ENCODE data around the gene CIT.

DNA sequence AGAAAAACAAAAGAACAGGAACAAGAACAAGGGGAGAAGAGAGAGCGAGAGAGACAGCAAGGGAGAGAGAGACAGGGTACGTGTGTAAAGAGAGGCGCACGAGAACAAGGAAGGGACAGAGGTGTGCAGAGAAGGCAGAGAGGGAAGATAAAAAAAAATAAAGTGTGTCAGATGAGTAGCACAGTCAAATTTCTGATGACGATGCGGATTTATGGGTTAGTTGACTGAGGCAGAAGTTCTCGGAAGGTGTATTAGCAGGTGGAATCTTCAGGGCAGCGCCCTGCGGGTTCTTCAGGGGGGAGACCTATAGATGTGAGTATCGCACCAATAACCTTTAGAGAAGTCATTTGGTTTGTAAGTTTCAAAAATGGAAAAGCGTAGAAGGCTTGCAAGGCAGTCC lies 164.4 kb downstream of the CIT start:
- TF ChIP-seq, protein P1, sequence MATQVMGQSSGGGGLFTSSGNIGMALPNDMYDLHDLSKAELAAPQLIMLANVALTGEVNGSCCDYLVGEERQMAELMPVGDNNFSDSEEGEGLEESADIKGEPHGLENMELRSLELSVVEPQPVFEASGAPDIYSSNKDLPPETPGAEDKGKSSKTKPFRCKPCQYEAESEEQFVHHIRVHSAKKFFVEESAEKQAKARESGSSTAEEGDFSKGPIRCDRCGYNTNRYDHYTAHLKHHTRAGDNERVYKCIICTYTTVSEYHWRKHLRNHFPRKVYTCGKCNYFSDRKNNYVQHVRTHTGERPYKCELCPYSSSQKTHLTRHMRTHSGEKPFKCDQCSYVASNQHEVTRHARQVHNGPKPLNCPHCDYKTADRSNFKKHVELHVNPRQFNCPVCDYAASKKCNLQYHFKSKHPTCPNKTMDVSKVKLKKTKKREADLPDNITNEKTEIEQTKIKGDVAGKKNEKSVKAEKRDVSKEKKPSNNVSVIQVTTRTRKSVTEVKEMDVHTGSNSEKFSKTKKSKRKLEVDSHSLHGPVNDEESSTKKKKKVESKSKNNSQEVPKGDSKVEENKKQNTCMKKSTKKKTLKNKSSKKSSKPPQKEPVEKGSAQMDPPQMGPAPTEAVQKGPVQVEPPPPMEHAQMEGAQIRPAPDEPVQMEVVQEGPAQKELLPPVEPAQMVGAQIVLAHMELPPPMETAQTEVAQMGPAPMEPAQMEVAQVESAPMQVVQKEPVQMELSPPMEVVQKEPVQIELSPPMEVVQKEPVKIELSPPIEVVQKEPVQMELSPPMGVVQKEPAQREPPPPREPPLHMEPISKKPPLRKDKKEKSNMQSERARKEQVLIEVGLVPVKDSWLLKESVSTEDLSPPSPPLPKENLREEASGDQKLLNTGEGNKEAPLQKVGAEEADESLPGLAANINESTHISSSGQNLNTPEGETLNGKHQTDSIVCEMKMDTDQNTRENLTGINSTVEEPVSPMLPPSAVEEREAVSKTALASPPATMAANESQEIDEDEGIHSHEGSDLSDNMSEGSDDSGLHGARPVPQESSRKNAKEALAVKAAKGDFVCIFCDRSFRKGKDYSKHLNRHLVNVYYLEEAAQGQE (IDR thresholded peaks at IDR 0.05; ENCODE audit: insufficient read depth in 1 of 2, low read depth in 2 of 2, low read length in 2 of 2), result no peak
- no peak for TF ChIP-seq TAF1 (IDR thresholded peaks at IDR 0.05; ENCODE audit: borderline replicate concordance, insufficient read depth, low read length)
- no peak for TF ChIP-seq POLR2AphosphoS5 (IDR thresholded peaks at IDR 0.05; ENCODE audit: low read depth, low read length)
